Measurements from ENCODE around the gene TTYH3. TPM values are rescaled to one million over a fixed set of nuclear protein-coding genes. Genes with fewer than 3 reads are reported as not detected.

Gene TTYH3
- total and polyA plus RNA-seq, 2 of the 8 experiments (the other 6 are each of a cell fraction or from before 2014, with no cell fraction given), result 66.2 to 169 TPM

GRCh38 chr7:2645274-2645868, 13.6 kb downstream of the TTYH3 start:
- ChIA-PET CTCF (ENCODE audit: partially characterized antibody) (interaction anchor here (0.6 to 4.6 kb wide), 14 partner anchors 9 to 194 kb away, joined by 3 to 29 read pairs (median 10); no protein-coding TSS in a partner anchor), POLR2A (ENCODE audit: partially characterized antibody) (interaction anchor here (0.8 to 6.8 kb wide), 10 partner anchors 9 to 120 kb away, joined by 3 to 52 read pairs (median 6); partner anchors contain the start of genes IQCE and TTYH3)
- H4K8ac ChIP-seq (ENCODE audit: extremely low read depth, insufficient read depth, low read length), result no peak overlapping the region
- H2BK120ac ChIP-seq (replicated peaks; ENCODE audit: low read depth, low read length), result no peak overlapping the region
- H2BK5ac ChIP-seq (ENCODE audit: low read depth, low read length), result peak overlapping the region; percentile 90
- peaks cover 3 to 45% (median 37%) of the 10 kb centered on the region in 4 experiments for H3K4me1 ChIP-seq (replicated peaks in 1 of 4; ENCODE audit: control insufficient read depth in 3 of 4, insufficient read depth in 4 of 4, low read length in 3 of 4)
- FAIRE-seq (no peak), DNase-seq (ENCODE audit: low read depth in 1 of 2, low spot score in 2 of 2) (no peak)
- no peaks in the 10 kb centered on the region; the same call in 1 of the 2 replicates for H3K23me2 ChIP-seq (ENCODE audit: low read depth, low read length)
- H3K56ac ChIP-seq (replicated peaks; ENCODE audit: insufficient read length, low read depth, low read length), result peak overlapping the region; percentile 37
- peaks cover 21 to 38% of the 10 kb centered on the region in 2 experiments for H4K20me1 ChIP-seq (replicated peaks in 1 of 2; ENCODE audit: control insufficient read depth in 1 of 2, insufficient read depth in 2 of 2, low read length in 2 of 2)
- H3K27ac ChIP-seq (ENCODE audit: low read depth, low read length), result peak overlapping the region; percentile 41; the same call in 1 of the 2 replicates
- no peak overlapping the region for H3K14ac ChIP-seq (ENCODE audit: insufficient read length)
- H3K4ac ChIP-seq (replicated peaks; ENCODE audit: insufficient read length, low read depth, low read length), result no peak overlapping the region
- peak overlapping the region; percentile 91 for H4K91ac ChIP-seq (replicated peaks; ENCODE audit: insufficient read length, low read length)
- H3K9me3 ChIP-seq (ENCODE audit: insufficient read depth in 2 of 2, low read depth in 1 of 2, low read length in 1 of 2), result no peaks in the 10 kb centered on the region
- H2BK20ac ChIP-seq (ENCODE audit: low read length), result no peak overlapping the region
- no peak overlapping the region for H3K23ac ChIP-seq (ENCODE audit: insufficient read length)
- no peaks in the 10 kb centered on the region for H3K27me3 ChIP-seq (replicated peaks in 1 of 4; ENCODE audit: control insufficient read depth in 3 of 4, extremely low read depth in 1 of 4, insufficient read depth in 3 of 4, low read length in 3 of 4)
- H2AFZ ChIP-seq (ENCODE audit: low read length), result no peak overlapping the region
- H2AK5ac ChIP-seq (ENCODE audit: low read depth, low read length), result peak overlapping the region; percentile 82; the same call in 1 of the 2 replicates
- no peak overlapping the region for H3K4me3 ChIP-seq (ENCODE audit: extremely low read depth in 1 of 4, insufficient read depth in 2 of 4, low read depth in 3 of 4, low read length in 4 of 4)
- H3K36me3 ChIP-seq (ENCODE audit: control insufficient read depth in 2 of 4, insufficient read depth in 4 of 4, low read length in 3 of 4), result peaks cover 0 to 27% (median 11%) of the 10 kb centered on the region in 4 experiments; a peak in 6 of 8 replicates
- peak overlapping the region; percentile 8 to 28; a peak in 1 of 4 replicates for H3K4me2 ChIP-seq (ENCODE audit: insufficient read depth in 1 of 2, low read depth in 2 of 2, low read length in 2 of 2)
- peak overlapping the region; percentile 71; the same call in 1 of the 2 replicates for H3K18ac ChIP-seq (ENCODE audit: extremely low read depth, low read length)
- H4K5ac ChIP-seq (ENCODE audit: insufficient read length, low read depth, low read length), result no peak overlapping the region
- H3K79me2 ChIP-seq (ENCODE audit: control insufficient read depth in 1 of 2, insufficient read depth in 2 of 2, low read length in 2 of 2), result peaks cover 0 to 30% of the 10 kb centered on the region in 2 experiments; a peak in 2 of 4 replicates
- H2BK12ac ChIP-seq (ENCODE audit: low read depth, low read length), result 0 out of 2 replicates have a peak overlapping the region, but pooled peaks have one; percentile 39
- TF ChIP-seq PHF8 (conservative IDR thresholded peaks at IDR 0.05; ENCODE audit: low read depth, low read length) (no peak), YY1 (IDR thresholded peaks at IDR 0.05; ENCODE audit: low read depth, low read length) (no peak), BRCA1 (IDR thresholded peaks at IDR 0.05; ENCODE audit: low read depth, low read length) (no peak), GTF2F1 (IDR thresholded peaks at IDR 0.05; ENCODE audit: borderline replicate concordance, low read depth, low read length) (no peak), RFX5 (IDR thresholded peaks at IDR 0.05; ENCODE audit: borderline replicate concordance, low read depth, low read length) (no peak), GABPA (IDR thresholded peaks at IDR 0.05; ENCODE audit: borderline replicate concordance, insufficient read depth, low read length) (no peak; the same call in 1 of the 2 replicates), TAF1 (IDR thresholded peaks at IDR 0.05; ENCODE audit: low read depth, low read length) (no peak)
- TF ChIP-seq, protein P1, sequence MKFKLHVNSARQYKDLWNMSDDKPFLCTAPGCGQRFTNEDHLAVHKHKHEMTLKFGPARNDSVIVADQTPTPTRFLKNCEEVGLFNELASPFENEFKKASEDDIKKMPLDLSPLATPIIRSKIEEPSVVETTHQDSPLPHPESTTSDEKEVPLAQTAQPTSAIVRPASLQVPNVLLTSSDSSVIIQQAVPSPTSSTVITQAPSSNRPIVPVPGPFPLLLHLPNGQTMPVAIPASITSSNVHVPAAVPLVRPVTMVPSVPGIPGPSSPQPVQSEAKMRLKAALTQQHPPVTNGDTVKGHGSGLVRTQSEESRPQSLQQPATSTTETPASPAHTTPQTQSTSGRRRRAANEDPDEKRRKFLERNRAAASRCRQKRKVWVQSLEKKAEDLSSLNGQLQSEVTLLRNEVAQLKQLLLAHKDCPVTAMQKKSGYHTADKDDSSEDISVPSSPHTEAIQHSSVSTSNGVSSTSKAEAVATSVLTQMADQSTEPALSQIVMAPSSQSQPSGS (IDR thresholded peaks at IDR 0.05; ENCODE audit: low read length), result no peak
- TF ChIP-seq, protein P2, sequence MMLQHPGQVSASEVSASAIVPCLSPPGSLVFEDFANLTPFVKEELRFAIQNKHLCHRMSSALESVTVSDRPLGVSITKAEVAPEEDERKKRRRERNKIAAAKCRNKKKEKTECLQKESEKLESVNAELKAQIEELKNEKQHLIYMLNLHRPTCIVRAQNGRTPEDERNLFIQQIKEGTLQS (IDR thresholded peaks at IDR 0.05; ENCODE audit: insufficient read depth, low read depth, low read length), result no peak
- no peak overlapping the region for H3K9ac ChIP-seq (replicated peaks in 1 of 4; ENCODE audit: extremely low read depth in 1 of 4, low read depth in 3 of 4, low read length in 3 of 4)
- WGBS, 2 experiments (ENCODE audit: extremely low coverage in 1 of 2, insufficient coverage in 1 of 2, insufficient read length in 1 of 2, insufficient replicate concordance in 2 of 2, low coverage in 1 of 2, low lambda C conversion rate in 2 of 2, missing lambda C conversion rate in 1 of 2), result 75% methylated on average over 14 of the region's 14 CpGs; no CpG with 5 or more reads in 1 of the 2 experiments
- H2BK15ac ChIP-seq (ENCODE audit: low read length), result no peak overlapping the region
- peaks cover 16% of the 10 kb centered on the region for H3K79me1 ChIP-seq (ENCODE audit: low read depth, low read length)

Data from H1 (cell line).